Measurements from ENCODE around the gene CSNK1D.

Gene CSNK1D

DNA sequence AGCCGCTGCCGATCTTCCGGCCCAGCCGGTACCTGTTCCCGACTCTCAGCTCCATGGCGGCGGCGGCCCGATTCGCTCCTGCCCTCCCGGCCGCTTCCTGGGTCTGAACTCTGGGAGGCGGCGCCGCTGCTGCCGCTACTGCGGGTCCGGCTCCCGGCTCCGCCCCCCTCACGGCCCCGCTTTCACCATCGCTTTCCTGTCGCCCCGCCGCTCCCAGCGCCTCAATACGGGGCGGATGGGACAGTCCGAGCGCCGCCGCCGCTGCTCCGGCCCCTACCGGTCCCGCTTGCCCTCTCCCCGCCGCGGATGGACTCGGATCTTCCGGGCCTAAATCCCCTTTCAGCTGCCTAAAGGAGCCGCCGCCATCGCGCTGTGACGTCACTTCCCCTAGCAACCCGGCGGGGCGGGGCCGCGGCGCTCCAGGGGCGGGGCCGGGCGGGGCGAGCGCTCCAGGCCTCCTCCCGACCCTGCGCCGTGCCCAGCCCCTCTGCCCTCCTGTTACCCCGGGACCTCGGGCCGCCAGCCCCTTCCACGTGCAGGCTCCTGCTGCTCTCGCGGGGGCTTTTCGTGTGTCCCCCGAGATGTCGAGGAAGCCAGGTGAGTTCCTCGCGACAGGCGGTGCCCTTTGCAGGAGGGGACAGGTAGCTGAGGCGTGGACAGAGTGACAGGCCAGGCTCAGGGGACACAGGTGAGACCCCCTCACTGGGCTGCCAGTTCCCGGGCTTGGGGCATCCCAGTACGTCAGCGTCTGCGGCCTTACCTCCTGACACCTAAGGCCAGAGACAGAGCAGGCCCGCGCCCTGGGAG is at the start of gene CSNK1D:
TSS of gene CSNK1D (minus strand) at position 374 of the 807 bp plus-strand sequence. CDS start at position 55, 319 bp downstream.
- peak; percentile 85 for DNase-seq

- DNase-seq = no peak
Observed at GRCh38 chr17:82322526-82323453, 49.3 kb upstream of the CSNK1D start.

DNA sequence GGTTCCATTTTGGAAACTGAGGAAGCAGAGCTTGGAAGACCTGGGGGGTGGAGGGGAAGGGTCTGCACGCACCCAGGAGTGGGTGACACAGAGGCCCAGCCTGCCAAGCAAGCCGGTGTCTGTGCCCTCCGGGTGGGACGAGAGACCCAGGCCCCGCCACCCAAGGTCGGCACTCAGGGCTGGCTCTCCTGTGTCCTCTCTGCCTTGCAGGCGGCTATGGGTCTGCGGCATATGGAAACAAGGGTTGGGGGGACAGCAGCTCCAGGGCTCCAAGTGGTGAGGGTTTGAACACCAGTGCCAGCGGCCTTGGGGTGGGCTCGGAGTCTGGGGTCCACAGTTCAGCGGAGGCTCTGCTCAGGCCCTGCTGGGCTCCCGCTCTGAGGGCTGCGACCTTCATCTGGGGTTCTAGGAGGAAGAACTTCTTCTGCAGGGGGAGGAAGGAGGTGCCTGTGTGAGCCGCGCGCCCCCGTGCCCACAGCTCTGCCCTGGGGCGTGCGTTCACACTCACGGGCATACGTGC is 48.5 kb upstream of the CSNK1D start:
- DNase-seq = no peak

DNA sequence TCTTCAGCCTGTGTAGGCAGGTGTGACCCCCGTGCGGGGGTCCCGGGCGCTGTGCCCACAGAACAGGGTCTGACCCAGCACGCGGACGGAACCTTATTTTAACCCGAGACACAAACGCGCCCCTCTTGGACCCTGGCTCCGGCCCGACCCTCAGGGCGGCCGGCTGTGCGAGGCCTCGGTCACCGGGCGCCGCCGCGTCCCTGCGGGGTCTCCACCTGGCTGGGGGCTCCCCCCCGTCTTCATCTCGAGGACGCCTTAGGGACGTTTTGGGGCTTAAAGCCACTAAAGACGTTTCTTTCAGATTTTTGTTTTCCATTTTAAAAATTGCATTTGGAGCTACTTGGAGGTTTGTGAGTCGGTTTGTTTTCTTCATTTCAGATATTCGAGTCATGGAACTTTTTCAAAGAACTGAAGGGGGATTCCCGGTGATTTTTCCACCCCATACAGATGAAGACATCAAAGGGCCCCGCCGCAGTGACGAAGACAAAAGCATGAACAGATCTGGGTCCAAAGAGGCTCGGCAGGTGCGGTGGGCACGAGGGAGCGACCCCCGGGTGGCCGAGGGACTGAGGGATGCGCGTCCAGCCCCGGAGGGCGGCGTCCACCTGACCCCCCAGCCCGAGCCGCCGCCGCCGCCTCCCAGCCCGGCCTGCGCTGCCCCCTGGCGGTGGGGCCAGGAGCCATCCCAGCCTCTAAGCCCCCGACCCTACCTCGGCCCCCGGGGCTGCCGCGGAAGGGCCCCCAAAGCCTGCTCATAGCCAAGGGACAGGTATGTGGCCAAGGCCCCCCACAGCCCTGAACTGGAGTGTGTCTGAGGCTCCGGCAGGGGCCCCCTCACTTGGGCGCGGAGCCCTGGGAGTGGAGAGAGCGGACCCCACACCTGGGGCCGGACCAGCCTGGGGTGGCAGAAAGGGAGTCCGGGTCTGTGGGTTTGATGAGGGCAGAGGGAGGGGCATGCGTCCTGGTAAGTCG is 47.7 kb upstream of the CSNK1D start:
- no peak for DNase-seq

GRCh38 chr17:82320140-82320840 is 46.8 kb upstream of the CSNK1D start:
- no peak for DNase-seq

DNA sequence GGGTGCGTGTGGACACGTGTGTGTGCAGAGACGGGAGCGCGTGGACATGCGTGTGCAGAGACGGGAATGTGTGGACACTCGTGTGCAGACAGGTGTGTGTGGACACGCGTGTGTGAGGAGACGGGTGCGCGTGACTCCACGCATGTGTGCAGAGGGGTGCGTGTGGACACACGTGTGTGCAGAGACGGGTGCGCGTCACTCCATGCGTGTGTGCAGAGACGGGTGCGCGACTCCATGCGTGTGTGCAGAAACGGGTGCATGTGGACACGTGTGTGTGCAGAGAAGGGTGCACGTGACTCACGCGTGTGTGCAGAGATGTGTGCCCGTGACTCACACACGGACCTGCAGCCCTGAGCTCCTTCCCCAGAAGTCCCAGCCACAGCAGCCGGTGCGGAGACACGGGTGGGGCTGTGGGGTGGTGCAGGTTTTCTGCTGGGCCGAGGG is 46.1 kb upstream of the CSNK1D start:
- DNase-seq = no peak

DNA sequence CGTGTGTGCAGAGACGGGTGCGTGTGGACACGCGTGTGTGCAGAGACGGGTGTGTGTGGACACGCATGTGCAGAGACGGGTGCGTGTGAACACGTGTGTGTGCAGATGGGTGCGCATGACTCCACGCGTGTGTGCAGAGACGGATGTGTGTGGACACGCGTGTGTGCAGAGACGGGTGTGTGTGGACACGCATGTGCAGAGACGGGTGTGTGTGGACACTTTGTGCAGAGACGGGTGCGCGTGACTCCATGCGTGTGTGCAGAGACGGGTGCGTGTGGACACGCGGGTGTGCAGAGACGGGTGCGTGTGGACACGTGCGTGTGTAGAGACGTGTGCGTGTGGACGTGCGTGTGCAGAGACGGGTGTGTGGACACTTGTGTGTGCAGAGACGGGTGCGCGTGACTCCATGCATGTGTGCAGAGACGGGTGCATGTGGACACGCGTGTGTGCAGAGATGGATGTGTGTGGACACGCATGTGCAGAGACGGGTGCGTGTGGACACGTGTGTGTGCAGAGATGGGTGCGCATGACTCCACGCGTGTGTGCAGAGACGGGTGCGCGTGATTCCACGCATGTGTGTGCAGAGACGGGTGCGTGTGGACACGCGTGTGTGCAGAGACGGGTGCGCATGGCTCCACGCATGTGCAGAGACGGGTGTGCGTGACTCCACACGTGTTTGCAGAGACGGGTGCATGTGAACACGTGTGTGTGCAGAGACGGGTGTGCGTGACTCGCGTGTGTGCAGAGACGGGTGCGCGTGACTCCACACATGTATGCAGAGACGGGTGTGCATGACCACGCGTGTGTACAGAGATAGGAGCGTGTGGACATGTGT is 45.5 kb upstream of the CSNK1D start:
- DNase-seq = no peak

- DNase-seq = no peak
Observed at GRCh38 chr17:82318169-82318498, 44.6 kb upstream of the CSNK1D start.

GRCh38 chr17:82317394-82318168 is 44.1 kb upstream of the CSNK1D start, which contains the start of gene CD7:
Gene CD7 (minus strand): TSS chr17:82317608. CDS start chr17:82317495, 113 bp downstream.
- DNase-seq = no peak

GRCh38 chr17:82316651-82317393 is 43.3 kb upstream of the CSNK1D start:
- DNase-seq = no peak

- DNase-seq = no peak
Observed at GRCh38 chr17:82315703-82316358, 42.3 kb upstream of the CSNK1D start.

GRCh38 chr17:82314727-82315605 is 41.5 kb upstream of the CSNK1D start:
- no peak for DNase-seq

- no peak for DNase-seq
Observed at GRCh38 chr17:82314012-82314726, 40.7 kb upstream of the CSNK1D start.

- no peak for DNase-seq
Observed at GRCh38 chr17:82313195-82314011, 39.9 kb upstream of the CSNK1D start.

- no peak for DNase-seq
Observed at GRCh38 chr17:82311971-82312370, 38.5 kb upstream of the CSNK1D start.

- DNase-seq = no peak
Observed at GRCh38 chr17:82310877-82311276, 37.4 kb upstream of the CSNK1D start.

Data from fibroblast of skin of right biceps (primary cell).